Midbrain (tissue), 1 donor: ENCODE results near the gene KRTCAP2.

Source experiments
- DNase-seq: peaks from one replicate; lab custom pipeline; 2025; lab: John Stamatoyannopoulos, UW

The KRTCAP2 gene

DNA sequence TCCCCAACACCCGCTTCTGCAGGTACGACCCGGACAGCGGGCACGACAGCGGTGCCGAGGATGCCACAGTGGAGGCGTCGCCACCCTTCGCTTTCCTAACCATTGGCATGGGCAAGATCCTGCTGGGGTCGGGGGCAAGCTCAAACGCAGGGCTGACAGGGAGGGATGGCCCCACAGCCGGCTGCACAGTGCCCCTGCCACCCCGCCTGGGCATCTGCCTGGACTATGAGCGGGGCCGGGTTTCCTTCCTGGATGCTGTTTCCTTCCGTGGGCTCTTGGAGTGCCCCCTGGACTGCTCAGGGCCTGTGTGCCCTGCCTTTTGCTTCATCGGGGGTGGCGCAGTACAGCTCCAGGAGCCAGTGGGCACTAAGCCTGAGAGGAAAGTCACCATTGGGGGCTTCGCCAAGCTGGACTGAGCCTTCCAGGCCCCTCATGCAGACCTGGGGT is 10.7 kb upstream of the KRTCAP2 start:
- no peak for DNase-seq

DNA sequence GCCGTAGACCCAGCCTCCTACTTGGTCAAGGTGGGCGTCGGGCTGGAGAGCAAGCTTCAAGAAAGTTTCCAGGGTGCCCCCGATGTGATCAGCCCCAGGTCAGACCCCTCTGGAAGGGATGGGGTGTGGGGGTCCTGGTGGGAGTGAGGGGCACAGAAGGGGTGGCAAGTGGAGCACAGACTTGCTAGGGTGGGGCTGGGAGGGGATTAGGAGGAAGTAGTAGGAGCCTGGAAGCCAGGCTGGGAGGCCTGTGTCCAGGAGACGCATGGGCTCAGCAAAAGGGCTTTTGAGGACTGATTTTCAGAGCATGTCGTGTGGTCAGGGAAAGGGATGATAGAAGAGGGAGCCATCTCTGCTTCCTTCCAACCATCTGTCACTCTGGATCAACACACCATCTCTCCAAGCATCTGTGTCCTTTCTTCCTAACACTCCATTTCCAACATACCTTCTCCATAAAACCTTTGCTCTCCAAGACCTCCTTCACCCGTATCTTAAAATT is 9.0 kb upstream of the KRTCAP2 start:
- DNase-seq, result no peak

DNA sequence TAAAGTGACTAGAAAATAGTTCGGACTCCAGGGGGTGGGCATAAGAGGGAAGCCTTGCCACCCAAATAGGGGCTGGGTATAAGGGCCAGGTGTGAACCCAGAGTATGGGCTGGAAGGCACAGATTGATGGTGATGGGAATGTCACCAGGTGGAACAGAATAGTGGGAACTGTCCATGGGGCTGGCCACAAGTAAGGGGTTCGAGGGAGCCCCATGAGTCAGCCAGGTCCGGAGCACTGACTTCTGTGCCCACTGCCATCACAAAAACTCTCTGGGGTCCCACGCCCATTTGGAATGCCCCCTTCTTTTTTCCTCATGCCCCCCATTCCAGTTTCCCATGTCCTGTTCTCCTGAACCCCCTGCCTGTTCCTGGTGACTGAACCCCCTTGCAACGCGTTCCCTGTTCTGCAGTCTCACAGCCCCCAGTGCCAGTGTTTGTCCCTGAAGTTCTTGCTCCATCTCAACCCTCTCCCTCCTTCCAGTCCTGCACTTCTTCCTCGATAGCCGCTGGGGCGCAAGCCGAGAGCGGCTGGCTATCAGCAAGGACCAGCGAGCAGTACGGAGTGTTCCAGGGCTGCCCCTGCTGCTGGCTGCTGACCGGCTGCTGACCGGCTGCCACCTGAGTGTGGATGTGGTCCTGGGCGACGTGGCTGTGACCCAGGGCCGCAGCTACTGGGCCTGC is 8.4 kb upstream of the KRTCAP2 start:
- no peak for DNase-seq

DNA sequence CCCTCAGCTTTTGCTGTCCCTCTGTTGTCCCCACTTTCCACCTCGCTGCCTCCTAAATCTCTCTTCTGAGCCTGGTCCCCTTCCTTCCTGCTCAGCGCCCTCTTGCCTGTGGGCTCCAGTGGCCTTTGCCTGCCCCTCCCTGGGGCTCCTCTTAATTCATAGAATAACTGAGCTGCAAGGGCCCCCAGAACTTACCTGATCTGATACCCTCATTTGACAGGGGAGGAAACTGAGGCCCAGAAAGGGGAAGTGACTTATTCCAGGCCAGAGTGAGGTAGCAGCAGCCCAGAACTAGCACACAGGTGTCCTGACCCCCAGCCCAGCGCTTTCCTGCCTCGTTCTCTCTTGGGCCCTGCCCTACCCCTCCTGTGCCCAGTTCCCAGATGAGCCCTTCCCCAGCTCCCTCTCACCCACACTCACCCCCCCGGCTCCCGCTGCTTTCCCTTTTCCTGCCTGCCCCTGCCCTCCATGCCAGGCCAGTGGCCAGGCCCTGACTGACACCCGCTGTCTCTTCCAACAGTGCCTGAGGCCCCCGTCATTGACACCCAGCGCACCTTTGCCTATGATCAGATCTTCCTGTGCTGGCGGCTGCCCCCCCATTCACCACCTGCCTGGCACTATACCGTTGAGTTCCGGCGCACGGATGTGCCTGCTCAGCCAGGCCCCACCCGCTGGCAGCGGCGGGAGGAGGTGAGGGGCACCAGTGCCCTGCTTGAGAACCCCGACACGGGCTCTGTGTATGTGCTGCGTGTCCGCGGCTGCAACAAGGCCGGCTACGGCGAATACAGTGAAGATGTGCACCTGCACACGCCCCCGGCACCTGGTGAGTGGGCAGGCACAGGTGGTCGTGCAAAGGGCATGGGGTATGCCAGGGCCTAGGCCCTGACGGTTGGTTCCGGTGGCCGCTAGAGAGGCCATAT is 6.3 kb upstream of the KRTCAP2 start:
- no peak for DNase-seq

DNA sequence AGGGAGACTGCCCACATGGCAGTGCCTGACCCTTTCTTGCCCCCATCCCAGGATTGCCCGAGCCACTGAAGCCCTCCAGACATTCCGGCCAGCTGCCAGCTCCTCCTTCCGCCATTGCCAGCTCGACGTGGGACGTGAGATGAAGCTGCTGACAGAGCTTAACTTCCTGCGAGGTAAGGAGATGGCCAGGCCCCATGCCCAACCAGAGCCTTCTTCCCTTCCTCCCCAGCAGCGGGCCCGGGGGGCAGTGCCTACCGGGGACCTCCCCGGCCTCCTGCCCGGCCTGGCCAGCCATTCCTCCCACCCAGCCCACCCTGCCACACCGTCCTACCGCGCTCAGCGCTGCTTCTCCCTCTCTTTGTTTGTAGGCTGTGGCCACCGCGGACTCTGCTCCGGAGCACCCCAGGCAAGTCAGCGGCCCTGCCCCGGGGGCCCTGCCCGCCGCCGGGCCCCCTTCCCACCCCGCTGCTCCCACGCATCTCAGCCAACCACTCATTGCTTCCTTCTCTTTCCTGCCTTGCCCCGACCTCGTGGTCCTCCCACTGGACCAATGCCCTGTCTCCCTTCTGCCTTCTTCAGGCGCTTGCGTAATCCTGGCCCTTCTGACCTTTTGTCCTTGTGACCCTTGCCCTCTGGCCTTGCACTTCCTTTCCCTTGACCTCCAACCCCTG is 5.5 kb upstream of the KRTCAP2 start:
- no peak for DNase-seq

DNA sequence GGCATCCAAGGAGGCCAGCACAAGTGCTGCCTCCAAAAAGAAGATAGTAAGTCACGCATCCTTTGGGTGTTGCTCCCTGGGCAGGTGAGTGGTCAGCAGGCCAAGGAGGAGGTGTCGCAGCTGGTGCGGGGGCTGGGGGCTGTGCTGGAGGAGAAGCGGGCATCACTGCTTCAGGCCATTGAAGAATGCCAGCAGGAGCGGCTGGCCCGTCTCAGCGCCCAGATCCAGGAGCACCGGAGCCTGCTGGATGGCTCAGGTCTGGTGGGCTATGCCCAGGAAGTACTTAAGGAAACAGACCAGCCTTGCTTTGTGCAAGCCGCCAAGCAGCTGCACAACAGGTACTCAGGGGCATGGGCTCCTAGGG is 4.8 kb upstream of the KRTCAP2 start:
- no peak for DNase-seq

DNA sequence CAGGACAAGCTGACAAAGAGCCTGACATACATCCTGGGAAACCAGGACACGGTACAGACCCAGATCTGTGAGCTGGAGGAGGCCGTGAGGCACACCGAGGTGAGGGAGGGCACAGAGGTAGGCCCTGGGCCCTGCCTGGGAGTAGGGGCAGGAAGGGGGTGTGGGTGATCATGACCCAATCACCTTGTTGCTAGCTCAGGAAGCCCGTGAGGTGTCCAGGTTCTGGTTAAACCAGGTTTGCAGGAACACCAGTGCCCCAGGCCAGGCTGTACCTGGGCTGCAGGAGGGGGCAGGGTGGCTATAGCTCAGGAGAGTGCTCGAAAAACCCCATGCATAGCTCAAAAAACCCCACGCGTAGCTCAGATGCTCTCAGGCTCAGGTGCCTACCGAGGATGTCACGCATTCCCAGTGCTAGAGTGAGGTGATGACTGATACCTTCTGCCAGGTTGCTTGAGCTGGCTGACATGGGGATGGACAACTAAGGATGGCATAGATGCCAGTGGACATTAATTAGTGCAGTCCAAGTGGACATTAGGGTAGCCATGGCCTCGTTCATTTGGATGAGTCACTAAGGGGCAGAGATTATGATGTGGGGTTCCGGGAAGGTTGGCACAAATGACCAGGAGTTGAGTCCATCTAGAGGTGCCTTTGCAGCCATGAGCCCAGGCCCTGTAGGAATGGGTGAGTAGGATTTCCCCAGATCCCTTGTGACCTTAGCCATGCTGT is 4.3 kb upstream of the KRTCAP2 start:
- no peak for DNase-seq

DNA sequence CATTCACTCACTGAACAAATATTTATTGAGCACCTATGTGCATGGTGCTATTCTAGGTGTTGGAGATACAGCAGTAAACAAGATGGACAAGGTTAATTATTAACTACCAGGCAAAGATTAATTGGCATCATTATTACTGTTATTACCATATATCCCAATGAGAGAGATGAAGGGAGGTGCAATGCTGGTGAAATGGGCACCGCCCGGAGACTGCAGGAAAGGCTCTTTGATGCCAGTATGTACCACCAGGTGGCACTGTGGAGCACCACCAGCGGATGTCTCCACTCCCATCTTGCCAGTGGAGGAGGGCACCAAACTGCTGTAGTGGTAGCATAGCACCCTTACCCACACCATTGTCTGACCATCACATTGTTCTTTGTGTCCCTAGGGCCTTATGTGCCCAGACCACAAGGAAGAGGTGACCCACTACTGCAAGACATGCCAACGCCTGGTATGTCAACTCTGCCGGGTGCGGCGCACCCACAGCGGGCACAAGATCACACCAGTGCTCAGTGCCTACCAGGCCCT is 3.5 kb upstream of the KRTCAP2 start:
- DNase-seq, result peak; percentile 86

DNA sequence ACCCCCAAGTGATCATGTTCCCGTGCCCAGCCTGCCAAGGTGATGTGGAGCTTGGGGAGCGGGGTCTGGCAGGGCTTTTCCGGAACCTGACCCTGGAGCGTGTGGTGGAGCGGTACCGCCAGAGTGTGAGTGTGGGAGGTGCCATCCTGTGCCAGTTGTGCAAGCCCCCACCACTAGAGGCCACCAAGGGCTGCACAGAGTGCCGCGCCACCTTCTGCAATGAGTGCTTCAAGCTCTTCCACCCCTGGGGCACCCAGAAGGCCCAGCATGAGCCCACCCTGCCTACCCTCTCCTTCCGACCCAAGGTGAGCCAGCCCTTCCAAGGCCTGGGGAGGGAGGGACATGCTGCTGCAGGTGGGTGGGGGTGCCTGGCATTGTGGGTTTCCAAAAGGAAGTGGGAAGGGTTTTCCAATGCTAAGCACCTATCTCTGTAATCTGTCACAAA is 2.8 kb upstream of the KRTCAP2 start:
- DNase-seq, result no peak

DNA sequence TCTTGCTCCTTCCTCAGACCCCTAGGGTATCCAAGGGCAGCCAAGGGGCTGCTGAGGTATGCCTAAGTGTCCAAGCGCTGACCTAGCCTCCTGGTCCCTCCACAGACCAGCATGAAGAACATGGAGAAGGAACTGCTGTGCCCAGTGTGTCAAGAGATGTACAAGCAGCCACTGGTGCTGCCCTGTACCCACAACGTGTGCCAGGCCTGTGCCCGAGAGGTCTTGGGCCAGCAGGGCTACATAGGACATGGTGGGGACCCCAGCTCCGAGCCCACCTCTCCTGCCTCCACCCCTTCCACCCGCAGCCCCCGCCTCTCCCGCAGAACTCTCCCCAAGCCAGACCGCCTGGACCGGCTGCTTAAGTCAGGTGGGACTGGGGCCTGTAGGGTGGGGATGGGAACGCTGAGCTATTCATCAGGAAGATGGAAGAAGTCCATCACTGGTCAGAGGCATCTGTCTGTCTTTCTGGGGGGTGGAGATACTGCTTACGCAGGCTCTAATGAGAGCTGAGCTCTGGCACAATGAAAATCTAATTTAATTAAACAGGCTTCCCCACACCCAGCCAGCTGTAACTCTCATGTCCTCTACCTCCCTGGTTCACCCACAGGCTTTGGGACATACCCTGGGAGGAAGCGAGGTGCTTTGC is 2.3 kb upstream of the KRTCAP2 start:
- DNase-seq, result no peak

DNA sequence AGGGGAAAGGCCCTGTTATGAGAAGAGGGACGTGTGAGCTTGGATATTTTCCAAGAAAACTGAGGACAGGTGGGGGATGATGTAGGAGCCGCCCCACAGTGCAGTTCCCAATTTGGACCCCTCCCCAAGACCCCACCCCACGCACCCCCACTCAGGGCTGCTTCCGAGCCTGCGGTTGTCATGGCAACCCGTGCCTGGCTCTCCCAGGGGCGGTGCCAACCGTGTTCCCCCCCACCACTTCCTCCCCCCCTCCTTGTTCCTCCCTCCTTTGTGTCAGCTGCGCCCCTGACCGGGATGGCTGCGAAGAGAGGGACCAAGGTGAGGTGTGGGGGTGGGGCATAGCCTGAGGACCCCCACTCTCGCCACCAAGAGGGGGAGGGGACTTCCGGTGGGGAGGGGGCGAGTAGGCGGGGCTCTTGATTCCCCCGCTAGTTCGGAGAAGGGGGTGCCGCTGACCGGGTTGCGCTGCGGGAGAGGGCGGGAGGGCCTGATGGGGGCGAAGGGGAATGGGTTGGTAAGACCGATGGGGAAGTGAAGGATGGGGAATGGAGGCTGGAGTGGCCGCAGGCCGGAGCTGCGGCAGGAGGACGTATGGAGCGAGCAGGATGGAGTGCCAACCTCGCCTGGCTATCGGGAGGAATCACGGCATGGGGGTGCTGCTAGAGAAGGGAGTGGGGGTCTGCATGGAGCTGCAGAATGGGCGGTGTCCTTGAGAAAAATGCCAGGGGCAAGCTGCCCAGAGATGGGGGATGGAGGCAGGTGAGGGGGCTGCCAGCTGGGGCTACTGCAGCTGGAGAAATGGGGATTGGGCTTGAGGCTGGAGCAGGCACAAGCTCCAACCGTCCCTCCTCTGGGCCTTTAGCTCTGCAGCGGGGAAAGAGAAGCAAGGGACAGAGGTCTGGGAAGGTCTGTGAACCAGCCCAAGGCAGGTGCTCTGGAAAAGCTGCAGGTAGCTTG is 1.5 kb upstream of the KRTCAP2 start:
- no peak for DNase-seq

DNA sequence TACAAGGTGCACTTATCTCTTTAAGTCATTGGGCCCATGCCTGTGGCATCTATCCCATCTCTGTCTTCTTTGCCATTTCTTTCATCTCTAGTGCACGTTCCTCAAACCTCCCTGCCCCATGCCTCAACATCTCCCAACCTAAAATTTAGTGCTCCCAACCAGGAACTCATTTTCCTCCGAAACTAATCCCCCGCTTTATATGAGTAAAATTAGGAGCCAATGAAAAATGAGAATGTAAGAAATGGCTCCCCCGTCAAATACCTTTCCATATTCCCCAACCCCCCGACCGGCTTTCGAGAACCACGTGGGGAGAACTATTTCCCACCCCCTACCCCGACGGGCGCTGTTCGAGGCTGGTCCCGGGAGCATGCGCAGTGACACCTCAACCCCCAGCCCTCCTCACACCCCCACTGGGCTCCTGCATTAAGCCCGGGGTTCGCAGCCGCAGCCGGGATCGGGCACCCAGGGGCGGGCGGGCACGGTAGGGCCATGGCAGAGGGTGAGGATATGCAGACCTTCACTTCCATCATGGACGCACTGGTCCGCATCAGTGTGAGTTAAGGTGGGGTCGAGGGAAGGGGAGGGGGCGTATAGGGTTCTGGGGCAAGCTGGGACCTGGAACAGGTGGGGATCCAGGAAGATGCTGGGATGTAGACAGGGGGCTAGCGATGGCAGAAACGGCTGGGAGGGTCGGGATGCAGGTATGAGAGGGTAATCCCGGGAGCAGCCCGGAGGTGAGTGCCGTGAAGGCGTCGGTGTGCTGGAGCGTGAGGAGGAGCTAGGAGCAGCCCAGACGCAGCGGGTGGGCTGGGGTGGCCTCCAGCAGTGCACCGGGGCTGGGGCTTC is 597 bp upstream of the KRTCAP2 start, which contains the start of gene TRIM46:
TRIM46 (plus strand) TSS at position 372 of the 846 bp plus-strand sequence; CDS start at position 490, 118 bp downstream.
- DNase-seq, result peak; percentile 76

DNA sequence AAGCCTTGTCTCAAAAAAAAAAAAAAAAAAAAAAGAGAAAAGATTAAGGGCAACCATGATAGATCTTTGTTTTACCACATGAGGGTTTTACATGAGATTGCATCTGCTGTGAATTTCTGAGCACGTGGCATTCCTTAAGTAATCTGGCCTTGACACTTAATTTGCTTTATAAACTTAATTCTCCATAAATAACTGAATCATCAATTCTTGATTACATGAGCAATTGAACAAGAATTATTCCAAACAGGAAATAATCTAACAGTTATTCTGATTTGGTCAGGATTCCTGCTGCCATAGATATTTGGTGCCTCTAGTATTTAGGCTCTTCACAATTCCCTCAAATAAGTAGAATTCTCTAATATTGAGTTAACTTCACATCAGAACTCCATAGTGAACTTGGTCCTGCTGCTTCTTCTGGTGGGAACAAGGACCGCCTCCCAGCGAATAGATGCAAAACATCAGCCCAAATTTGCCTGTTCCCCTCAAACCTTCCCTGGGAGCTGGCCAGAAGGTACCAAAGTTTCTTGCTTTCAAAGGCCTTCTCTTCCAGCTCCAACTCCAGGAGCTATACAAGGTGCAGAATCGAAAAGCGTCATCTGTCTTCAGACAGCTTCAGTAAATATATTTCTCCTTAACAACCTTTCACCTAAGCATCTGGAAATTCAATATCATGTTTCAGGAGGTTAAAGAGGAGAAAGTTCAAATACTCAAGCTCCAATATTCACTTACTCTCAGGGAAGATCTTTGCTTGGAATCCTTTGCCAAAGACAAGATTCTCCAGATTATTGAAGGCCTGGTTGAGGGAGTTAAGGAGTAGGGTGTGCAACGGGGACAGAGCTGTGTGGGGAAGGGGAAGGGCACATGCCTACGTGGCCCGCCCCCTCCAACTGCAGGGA is 1.0 kb downstream of the KRTCAP2 start:
- no peak for DNase-seq

DNA sequence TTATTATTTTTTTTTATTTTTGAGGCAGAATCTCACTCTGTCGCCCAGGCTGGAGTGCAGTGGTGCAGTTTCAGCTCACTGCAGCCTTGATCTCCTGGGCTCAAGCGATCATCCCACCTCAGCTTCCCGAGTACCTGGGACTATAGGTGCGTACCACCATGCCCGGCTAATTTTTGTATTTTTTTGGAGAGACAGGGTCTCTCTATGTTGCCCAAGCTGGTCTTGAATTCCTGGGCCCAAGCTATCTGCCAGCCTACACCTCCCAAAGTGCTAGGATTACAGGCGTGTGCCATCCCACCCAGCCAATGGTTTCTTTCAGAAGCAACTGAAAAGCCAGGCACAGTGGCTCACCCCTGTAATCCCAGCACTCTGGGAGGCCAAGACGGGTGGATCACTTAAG is 2.3 kb downstream of the KRTCAP2 start:
- DNase-seq, result no peak

DNA sequence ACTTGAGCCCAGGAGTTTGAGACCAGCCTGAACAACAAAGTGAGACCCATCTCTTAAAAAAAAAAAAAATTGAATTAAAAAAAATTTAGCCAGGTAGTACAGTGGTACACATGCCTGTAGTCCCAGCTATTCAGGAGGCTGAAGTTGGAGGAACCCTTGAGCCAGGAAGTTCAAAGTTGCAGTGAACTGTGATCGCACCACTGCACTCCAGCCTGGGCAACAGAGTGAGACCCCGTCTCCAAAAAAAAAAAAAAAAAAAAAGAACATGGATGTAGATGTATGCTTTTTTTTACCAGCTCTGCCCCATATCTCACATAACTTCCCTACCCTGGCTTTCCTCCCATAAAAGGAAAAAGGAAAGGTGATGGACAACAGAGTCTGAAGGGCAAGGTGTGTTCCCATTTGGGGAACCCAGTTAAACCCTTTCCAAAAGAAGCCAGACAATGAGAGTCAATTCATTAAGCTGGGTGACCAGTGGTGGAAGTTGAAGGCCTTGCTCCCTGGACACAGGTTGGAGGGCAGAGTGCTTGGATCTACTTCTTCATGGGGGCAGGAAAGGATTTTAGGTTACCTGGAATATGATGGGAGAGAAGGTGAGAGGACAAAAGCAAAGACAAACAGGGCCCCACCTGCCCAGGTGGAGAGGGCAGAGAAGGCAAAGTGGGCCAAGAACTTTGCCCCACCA is 2.9 kb downstream of the KRTCAP2 start:
- DNase-seq, result no peak

DNA sequence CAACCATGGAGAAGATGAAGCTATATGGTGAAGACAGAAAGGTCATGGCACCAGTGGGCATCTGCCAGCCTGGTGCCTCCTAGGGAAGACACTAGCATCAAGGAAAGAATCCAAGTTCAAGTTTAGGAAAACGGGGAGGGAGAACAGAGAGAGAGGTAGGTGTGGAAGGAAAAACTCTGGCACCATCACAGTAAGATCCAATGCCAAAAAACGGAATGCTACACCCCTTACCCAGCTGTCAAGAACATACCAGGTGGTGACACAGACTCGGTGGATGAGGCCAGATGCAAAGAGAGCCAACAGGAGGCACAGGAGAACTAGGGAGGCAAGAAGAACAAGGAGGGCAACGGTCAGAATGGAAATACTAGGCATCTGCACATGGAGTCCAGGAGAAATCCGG is 3.6 kb downstream of the KRTCAP2 start:
- no peak for DNase-seq
